WTC11 (cell line): ENCODE data around the gene FGD3. TPM values are rescaled to one million over a fixed set of nuclear protein-coding genes. Genes with fewer than 3 reads are reported as not detected.

Experiments
- ATAC-seq: fragments of 200-7000 bp; cut with Tn5 transposase; 2 replicates; pipeline ENCODE4 v1.10.0; 2021; ENCODE audit warnings: mild to moderate bottlenecking, moderate library complexity
- CTCF ChIA-PET: fragments of 300-600 bp; sonication (Branson Sonifier 250); formaldehyde crosslinking; loops from one replicate; lab custom pipeline; 2021; ENCODE audit warnings: antibody characterized with exemption; lab: Charles Lee
- POLR2A ChIA-PET: fragments of 350-600 bp; sonication (Branson Sonifier 250); formaldehyde crosslinking; loops from one replicate; lab custom pipeline; 2021; ENCODE audit warnings: antibody characterized with exemption; lab: Charles Lee
- DNase-seq: peaks from one replicate; pipeline ENCODE4 v3.0.0; 2021; ENCODE audit warnings: low spot score
- H3K27ac Mint-ChIP-seq: 2 replicates; pipeline ENCODE4 v1.8.0; 2021; ENCODE audit warnings: mixed read lengths
- H3K27me3 Mint-ChIP-seq: 2 replicates; pipeline ENCODE4 v1.8.0; 2021; ENCODE audit warnings: low read depth, mild to moderate bottlenecking, moderate library complexity, mixed read lengths
- H3K36me3 Mint-ChIP-seq: 2 replicates; pipeline ENCODE4 v1.8.0; 2021; ENCODE audit warnings: mixed read lengths
- H3K4me1 Mint-ChIP-seq: 2 replicates; pipeline ENCODE4 v1.8.0; 2022; ENCODE audit warnings: mixed read lengths
- H3K4me3 Mint-ChIP-seq: 2 replicates; pipeline ENCODE4 v1.8.0; 2021; ENCODE audit warnings: mild to moderate bottlenecking, moderate library complexity, mixed read lengths
- H3K9me3 Mint-ChIP-seq: 2 replicates; pipeline ENCODE4 v1.8.0; 2021; ENCODE audit warnings: mixed read lengths
- ATF6 ChIP-seq: sonication (generic); formaldehyde crosslinking; IDR thresholded peaks from 2 replicates; pipeline ENCODE4 v1.8.1; 2023; ENCODE audit warnings: mild to moderate bottlenecking, missing genetic modification reagents
- ESRRA ChIP-seq: sonication (generic); formaldehyde crosslinking; IDR thresholded peaks from 2 replicates; pipeline ENCODE4 v1.8.1; 2022; ENCODE audit warnings: mild to moderate bottlenecking, missing genetic modification reagents, borderline replicate concordance
- FOXJ3 ChIP-seq: sonication (generic); formaldehyde crosslinking; IDR thresholded peaks from 2 replicates; pipeline ENCODE4 v1.9.0; 2021; ENCODE audit warnings: missing genetic modification reagents, mild to moderate bottlenecking, borderline replicate concordance
- GRHL2 ChIP-seq: fragments of 250-450 bp; sonication (Bioruptor Pico); IDR thresholded peaks from 2 replicates; pipeline ENCODE4 v1.8.0; 2022; ENCODE audit warnings: mild to moderate bottlenecking, moderate library complexity; ENCODE audit not compliant: insufficient replicate concordance, severe bottlenecking
- GTF2I ChIP-seq: fragments of 250-450 bp; sonication (Bioruptor Pico); conservative IDR thresholded peaks from 2 replicates; pipeline ENCODE4 v1.4.0; 2021; ENCODE audit warnings: mild to moderate bottlenecking
- HMGA2 ChIP-seq: fragments of 250-450 bp; sonication (Bioruptor Pico); IDR thresholded peaks from 2 replicates; pipeline ENCODE4 v1.4.0; 2021; ENCODE audit warnings: mild to moderate bottlenecking, moderate library complexity
- JUN ChIP-seq: sonication (generic); formaldehyde crosslinking; IDR thresholded peaks from 2 replicates; pipeline ENCODE4 v1.8.0; 2023; ENCODE audit warnings: mild to moderate bottlenecking, missing genetic modification reagents
- MYBL2 ChIP-seq: sonication (generic); formaldehyde crosslinking; IDR thresholded peaks from 2 replicates; pipeline ENCODE4 v1.8.1; 2023; ENCODE audit warnings: mild to moderate bottlenecking, moderate library complexity, missing genetic modification reagents
- SOX15 ChIP-seq: fragments of 250-450 bp; sonication (Bioruptor Pico); IDR thresholded peaks from 2 replicates; pipeline ENCODE4 v1.9.0; 2021; ENCODE audit warnings: mild to moderate bottlenecking
- TP53 ChIP-seq: sonication (generic); formaldehyde crosslinking; IDR thresholded peaks from 2 replicates; pipeline ENCODE4 v1.8.1; 2023; ENCODE audit warnings: mild to moderate bottlenecking, missing genetic modification reagents
- ZNF138 ChIP-seq: sonication (generic); formaldehyde crosslinking; conservative IDR thresholded peaks from 2 replicates; pipeline ENCODE4 v1.8.1; 2022; ENCODE audit warnings: mild to moderate bottlenecking, moderate library complexity, missing genetic modification reagents
- ZNF232 ChIP-seq: sonication (generic); formaldehyde crosslinking; IDR thresholded peaks from 2 replicates; pipeline ENCODE4 v1.8.0; 2022; ENCODE audit warnings: mild to moderate bottlenecking, missing genetic modification reagents
- ZNF263 ChIP-seq: sonication (generic); formaldehyde crosslinking; IDR thresholded peaks from 2 replicates; pipeline ENCODE4 v1.8.1; 2022; ENCODE audit warnings: low read depth, mild to moderate bottlenecking, moderate library complexity, missing genetic modification reagents
- ZNF396 ChIP-seq: fragments of 250-450 bp; sonication (Bioruptor Pico); IDR thresholded peaks from 2 replicates; pipeline ENCODE4 v1.8.0; 2021; ENCODE audit warnings: mild to moderate bottlenecking, moderate library complexity, borderline replicate concordance
- ZNF423 ChIP-seq: fragments of 250-450 bp; sonication (Bioruptor Pico); IDR thresholded peaks from 2 replicates; pipeline ENCODE4 v2.1.2; 2022; ENCODE audit warnings: mild to moderate bottlenecking, moderate library complexity
- ZNF671 ChIP-seq: fragments of 250-450 bp; sonication (Bioruptor Pico); IDR thresholded peaks from 2 replicates; pipeline ENCODE4 v1.8.0; 2021; ENCODE audit warnings: mild to moderate bottlenecking
- total RNA-seq: library from RNA; stranded (reverse); gene quantifications from 3 replicates; pipeline ENCODE4 v1.2.3, GENCODE V29; 2021
- TF ChIP-seq, protein P1 (sequence below): sonication (generic); formaldehyde crosslinking; IDR thresholded peaks from 2 replicates; pipeline ENCODE4 v1.8.1; 2022; ENCODE audit warnings: mild to moderate bottlenecking, moderate library complexity, missing genetic modification reagents
- TF ChIP-seq, protein P2 (sequence below): sonication (generic); formaldehyde crosslinking; IDR thresholded peaks from 2 replicates; pipeline ENCODE4 v1.8.1; 2022; ENCODE audit warnings: low read depth, missing genetic modification reagents, borderline replicate concordance
- TF ChIP-seq, protein P3 (sequence below): sonication (generic); formaldehyde crosslinking; IDR thresholded peaks from 2 replicates; pipeline ENCODE4 v1.8.1; 2023; ENCODE audit warnings: mild to moderate bottlenecking, missing genetic modification reagents, moderate library complexity
- TF ChIP-seq, protein P4 (sequence below): fragments of 200-600 bp; IDR thresholded peaks from 2 replicates; pipeline ENCODE4 v1.8.0; 2022; ENCODE audit warnings: antibody characterized with exemption
- TF ChIP-seq, protein P5 (sequence below): sonication (generic); formaldehyde crosslinking; IDR thresholded peaks from 2 replicates; pipeline ENCODE4 v1.8.0; 2022; ENCODE audit warnings: missing genetic modification reagents

The FGD3 gene
- total RNA-seq, 1 experiment from 2014 or later: 1.9 TPM

DNA sequence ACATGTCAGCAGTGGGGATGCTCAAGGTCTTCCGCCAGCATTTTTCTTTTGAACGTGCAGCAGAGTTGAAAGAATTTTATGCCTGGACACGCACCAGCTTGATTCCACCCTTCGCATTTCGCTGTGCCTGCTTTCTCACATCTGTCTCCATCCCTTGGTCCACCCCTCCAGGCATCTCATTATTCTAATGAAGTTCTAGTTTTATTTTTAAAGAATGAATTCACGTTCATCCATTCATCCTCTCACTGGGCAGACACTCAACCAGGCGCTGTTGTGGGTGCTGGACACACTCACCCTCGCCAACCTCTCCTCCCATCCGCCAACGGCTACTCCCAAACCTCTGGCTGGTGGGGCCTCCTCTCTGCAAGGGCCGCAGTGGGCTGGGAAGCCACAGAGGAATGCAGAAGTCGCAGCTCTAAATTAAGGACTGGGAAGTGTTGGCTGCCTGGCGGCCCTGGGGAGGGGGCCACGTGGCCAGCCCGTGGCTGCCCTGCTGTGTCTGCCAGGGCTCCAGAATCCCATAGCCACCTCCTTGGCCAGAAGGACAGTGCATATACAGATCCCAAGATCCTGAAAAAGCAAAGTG lies 117.9 kb downstream of the FGD3 start:
- ChIA-PET CTCF (interaction anchor here (1.5 kb wide), 1 partner anchor 62 kb away, joined by 6 read pairs; no protein-coding TSS in a partner anchor), POLR2A (no interaction called here)
- Mint-ChIP-seq H3K27me3 (no peaks in the 10 kb centered on the region), H3K9me3 (no peaks in the 10 kb centered on the region), H3K4me1 (peaks cover 22% of the 10 kb centered on the region), H3K27ac (no peak overlapping the region), H3K36me3 (no peaks in the 10 kb centered on the region), H3K4me3 (no peak overlapping the region)
- ATAC-seq (no peak), DNase-seq (no peak)
- TF ChIP-seq SOX15 (no peak), ATF6 (CRISPR knock-in tag) (no peak), MYBL2 (CRISPR knock-in tag) (no peak), ZNF671 (no peak), ZNF396 (no peak), TP53 (CRISPR knock-in tag) (no peak), ESRRA (CRISPR knock-in tag) (no peak)
- TF ChIP-seq, protein P1, sequence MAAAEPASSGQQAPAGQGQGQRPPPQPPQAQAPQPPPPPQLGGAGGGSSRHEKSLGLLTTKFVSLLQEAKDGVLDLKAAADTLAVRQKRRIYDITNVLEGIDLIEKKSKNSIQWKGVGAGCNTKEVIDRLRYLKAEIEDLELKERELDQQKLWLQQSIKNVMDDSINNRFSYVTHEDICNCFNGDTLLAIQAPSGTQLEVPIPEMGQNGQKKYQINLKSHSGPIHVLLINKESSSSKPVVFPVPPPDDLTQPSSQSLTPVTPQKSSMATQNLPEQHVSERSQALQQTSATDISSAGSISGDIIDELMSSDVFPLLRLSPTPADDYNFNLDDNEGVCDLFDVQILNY (CRISPR knock-in tag): no peak

DNA sequence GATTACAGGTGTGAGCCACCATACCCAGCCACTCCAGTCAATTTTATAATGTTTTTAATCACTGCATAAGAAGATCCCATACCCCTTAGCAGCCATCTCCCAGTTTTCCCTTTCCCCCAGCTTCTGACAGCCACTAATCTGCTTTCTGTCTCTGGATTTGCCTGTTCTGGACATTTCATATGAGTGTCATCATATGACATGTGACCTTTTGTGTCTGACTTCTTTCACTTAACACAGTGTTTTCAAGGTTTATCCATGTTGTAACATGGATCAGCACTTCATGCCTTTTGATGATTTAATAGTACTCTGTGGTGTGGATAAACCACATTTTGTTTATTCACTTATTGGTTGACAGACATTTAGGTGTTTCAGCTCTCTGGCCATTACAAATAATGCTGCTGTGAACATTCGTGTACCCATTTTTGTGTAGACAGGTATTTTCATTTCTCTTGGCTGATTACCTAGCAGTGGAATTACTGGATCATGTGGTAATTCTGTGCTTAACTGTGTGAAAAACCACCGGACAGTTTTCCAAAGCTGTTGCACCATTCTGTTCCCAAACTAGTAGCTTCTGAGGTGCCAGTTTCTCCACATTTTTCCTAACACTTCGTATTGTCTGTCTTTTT lies 119.8 kb downstream of the FGD3 start:
- Mint-ChIP-seq H3K4me3 (no peak overlapping the region), H3K9me3 (no peaks in the 10 kb centered on the region), H3K4me1 (peaks cover 5% of the 10 kb centered on the region), H3K36me3 (no peaks in the 10 kb centered on the region), H3K27ac (no peak overlapping the region), H3K27me3 (no peaks in the 10 kb centered on the region)
- ATAC-seq (no peak), DNase-seq (no peak)
- no peak for TF ChIP-seq ZNF263 (CRISPR knock-in tag)
- no peak for TF ChIP-seq GTF2I (CRISPR knock-in tag)
- no peak for TF ChIP-seq HMGA2 (CRISPR knock-in tag)
- ChIA-PET POLR2A (no interaction called here), CTCF (no interaction called here)

DNA sequence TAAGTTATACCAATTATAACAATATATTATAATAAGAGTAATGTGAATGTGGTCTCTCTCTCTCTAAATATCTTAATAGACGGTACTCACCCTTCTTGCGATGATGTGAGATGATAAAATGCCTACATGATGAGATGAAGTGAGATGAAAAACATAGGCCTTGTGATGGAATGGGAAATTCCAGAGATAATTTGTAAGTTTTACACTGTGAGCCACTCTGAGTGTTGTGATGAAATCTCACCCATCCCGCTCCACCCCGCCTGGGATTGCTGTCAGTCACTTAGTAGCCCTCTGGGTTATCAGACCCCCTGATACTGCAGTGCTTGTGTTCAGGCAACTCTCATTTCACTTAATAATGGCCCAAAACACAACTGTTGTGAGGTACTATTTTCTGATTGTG lies 121.6 kb downstream of the FGD3 start:
- ChIA-PET POLR2A (no interaction called here), CTCF (no interaction called here)
- ATAC-seq (no peak), DNase-seq (no peak)
- Mint-ChIP-seq H3K9me3 (no peaks in the 10 kb centered on the region), H3K27me3 (no peaks in the 10 kb centered on the region), H3K4me3 (no peak overlapping the region), H3K4me1 (no peaks in the 10 kb centered on the region), H3K36me3 (no peaks in the 10 kb centered on the region), H3K27ac (no peak overlapping the region)
- TF ChIP-seq GTF2I (CRISPR knock-in tag) (no peak), JUN (CRISPR knock-in tag) (no peak), ZNF232 (CRISPR knock-in tag) (no peak), ZNF138 (CRISPR knock-in tag) (no peak), TP53 (CRISPR knock-in tag) (no peak), ZNF423 (no peak), ZNF396 (no peak), FOXJ3 (no peak), GRHL2 (CRISPR knock-in tag) (no peak)
- TF ChIP-seq, protein P2, sequence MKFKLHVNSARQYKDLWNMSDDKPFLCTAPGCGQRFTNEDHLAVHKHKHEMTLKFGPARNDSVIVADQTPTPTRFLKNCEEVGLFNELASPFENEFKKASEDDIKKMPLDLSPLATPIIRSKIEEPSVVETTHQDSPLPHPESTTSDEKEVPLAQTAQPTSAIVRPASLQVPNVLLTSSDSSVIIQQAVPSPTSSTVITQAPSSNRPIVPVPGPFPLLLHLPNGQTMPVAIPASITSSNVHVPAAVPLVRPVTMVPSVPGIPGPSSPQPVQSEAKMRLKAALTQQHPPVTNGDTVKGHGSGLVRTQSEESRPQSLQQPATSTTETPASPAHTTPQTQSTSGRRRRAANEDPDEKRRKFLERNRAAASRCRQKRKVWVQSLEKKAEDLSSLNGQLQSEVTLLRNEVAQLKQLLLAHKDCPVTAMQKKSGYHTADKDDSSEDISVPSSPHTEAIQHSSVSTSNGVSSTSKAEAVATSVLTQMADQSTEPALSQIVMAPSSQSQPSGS (CRISPR knock-in tag): no peak
- TF ChIP-seq, protein P3, sequence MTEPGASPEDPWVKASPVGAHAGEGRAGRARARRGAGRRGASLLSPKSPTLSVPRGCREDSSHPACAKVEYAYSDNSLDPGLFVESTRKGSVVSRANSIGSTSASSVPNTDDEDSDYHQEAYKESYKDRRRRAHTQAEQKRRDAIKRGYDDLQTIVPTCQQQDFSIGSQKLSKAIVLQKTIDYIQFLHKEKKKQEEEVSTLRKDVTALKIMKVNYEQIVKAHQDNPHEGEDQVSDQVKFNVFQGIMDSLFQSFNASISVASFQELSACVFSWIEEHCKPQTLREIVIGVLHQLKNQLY (CRISPR knock-in tag): no peak
- TF ChIP-seq, protein P4, sequence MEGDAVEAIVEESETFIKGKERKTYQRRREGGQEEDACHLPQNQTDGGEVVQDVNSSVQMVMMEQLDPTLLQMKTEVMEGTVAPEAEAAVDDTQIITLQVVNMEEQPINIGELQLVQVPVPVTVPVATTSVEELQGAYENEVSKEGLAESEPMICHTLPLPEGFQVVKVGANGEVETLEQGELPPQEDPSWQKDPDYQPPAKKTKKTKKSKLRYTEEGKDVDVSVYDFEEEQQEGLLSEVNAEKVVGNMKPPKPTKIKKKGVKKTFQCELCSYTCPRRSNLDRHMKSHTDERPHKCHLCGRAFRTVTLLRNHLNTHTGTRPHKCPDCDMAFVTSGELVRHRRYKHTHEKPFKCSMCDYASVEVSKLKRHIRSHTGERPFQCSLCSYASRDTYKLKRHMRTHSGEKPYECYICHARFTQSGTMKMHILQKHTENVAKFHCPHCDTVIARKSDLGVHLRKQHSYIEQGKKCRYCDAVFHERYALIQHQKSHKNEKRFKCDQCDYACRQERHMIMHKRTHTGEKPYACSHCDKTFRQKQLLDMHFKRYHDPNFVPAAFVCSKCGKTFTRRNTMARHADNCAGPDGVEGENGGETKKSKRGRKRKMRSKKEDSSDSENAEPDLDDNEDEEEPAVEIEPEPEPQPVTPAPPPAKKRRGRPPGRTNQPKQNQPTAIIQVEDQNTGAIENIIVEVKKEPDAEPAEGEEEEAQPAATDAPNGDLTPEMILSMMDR: no peak
- TF ChIP-seq, protein P5, sequence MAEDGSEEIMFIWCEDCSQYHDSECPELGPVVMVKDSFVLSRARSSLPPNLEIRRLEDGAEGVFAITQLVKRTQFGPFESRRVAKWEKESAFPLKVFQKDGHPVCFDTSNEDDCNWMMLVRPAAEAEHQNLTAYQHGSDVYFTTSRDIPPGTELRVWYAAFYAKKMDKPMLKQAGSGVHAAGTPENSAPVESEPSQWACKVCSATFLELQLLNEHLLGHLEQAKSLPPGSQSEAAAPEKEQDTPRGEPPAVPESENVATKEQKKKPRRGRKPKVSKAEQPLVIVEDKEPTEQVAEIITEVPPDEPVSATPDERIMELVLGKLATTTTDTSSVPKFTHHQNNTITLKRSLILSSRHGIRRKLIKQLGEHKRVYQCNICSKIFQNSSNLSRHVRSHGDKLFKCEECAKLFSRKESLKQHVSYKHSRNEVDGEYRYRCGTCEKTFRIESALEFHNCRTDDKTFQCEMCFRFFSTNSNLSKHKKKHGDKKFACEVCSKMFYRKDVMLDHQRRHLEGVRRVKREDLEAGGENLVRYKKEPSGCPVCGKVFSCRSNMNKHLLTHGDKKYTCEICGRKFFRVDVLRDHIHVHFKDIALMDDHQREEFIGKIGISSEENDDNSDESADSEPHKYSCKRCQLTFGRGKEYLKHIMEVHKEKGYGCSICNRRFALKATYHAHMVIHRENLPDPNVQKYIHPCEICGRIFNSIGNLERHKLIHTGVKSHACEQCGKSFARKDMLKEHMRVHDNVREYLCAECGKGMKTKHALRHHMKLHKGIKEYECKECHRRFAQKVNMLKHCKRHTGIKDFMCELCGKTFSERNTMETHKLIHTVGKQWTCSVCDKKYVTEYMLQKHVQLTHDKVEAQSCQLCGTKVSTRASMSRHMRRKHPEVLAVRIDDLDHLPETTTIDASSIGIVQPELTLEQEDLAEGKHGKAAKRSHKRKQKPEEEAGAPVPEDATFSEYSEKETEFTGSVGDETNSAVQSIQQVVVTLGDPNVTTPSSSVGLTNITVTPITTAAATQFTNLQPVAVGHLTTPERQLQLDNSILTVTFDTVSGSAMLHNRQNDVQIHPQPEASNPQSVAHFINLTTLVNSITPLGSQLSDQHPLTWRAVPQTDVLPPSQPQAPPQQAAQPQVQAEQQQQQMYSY (CRISPR knock-in tag): no peak
